Measurements from ENCODE around the gene ABCB8. TPM values are rescaled to one million over a fixed set of nuclear protein-coding genes. Genes with fewer than 3 reads are reported as not detected.

ABCB8 gene
- total RNA-seq, 2 donors from 2014 or later: 20.1 to 21.6 TPM

DNA sequence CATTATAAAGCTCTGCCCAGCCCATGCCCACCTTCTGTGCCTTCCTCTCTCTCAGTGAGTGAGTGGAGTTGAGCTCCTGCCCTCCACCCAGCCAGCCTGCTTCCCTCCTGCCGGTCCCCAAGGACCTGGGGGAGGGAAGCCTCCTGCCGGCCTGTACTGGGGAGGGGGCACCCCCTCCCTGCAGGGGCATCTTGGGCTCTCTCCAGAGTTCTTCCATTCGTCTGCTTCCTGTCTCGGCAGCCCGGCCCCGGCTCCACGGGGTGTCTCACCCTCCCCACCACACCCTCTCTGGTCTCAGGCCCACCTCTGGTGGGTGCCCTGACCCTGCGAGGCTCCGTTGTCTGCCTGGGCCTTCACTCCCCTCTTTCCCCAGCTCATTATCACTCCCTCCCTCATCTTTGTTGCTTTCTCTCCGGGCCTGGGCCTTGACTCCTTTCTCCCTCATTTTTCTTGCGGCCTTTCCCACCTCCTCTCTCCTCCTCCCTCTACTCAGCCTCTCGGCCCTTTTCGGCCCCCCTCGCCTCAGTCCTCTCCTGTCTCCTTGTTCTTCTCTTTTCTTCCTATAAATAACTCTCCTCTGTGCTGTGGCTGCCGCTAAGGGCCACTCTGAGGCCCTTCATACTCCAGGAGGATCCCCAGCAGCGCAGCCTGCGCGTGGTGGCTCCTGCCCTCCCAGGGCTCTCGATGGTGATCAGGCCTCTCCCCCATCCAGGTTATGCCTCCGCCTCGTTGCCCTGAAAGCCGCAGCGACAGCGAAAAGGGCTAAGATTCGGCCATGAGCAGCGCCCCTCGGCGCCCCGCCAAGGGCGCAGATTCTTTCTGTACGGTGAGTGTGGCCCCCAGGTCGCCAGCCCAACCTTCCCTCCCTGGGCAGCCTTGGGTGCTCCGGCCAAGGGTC is 33.2 kb downstream of the ABCB8 start:
- DNase-seq (no peak), ATAC-seq (no peak)
- intact Hi-C loops (cut with DNase I): loop anchor here in 1 of 2 donors (2.0 kb wide), 1 partner anchor 23 kb away; no protein-coding TSS in a partner anchor

DNA sequence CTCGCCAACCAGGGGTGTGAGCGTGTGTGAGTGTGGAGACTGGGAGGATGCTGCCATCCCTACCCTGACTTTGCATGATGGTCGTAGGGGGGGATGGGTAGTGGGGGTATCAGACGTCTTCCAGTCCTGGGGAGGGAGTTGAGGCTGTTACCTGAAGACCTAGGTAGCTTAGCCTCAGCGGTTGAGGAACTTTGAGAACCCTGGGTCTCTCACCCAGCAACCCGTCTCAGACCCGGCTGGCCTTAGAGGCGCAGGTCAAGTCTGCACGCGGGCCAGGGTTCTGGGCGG is 33.8 kb downstream of the ABCB8 start:
- ATAC-seq (no peak), DNase-seq (no peak)
- intact Hi-C loops (cut with DNase I): no loop called here

DNA sequence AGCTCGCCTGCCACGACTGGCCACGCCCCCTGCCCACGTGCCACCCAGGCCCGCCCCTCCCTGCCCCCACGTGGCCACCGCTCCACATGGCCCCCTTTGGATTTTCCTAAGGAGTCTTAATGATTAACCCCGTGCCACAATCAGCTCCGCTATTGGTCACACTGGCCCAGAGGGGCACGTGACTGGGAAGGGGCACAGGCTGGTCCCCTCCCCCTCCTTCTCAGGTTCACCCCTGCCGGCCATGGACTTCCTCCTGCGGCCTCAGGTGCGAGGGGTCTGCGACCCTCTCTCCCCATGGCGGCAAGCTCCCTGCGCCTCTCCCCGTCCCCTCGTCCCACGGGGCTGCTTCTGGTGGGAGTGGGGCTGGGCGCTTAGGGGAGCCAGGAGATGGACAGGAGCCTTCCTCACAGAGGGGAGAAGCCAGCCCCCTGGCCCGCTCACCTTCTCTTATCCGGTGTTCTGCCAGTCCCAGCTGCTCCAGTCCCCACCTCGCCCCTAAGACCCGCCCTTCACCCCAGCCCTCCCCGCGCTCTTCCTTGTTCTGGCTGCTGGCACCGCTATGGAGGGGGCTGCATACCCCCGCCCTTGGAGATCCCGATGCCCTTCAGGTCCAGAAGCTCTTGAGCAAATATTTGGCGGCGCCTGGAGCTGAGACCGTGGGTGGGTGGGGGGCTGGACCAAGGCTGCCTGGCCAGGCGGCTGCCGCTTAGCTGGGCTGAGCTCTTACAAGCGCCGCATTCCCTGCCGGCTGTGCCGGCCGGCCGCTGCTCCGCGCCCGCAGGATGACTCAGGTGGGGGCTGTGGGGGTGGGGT is 34.4 kb downstream of the ABCB8 start:
- intact Hi-C loops (cut with DNase I): no loop called here
- DNase-seq: peak; percentile 54
- ATAC-seq: peak; percentile 6 to 44

DNA sequence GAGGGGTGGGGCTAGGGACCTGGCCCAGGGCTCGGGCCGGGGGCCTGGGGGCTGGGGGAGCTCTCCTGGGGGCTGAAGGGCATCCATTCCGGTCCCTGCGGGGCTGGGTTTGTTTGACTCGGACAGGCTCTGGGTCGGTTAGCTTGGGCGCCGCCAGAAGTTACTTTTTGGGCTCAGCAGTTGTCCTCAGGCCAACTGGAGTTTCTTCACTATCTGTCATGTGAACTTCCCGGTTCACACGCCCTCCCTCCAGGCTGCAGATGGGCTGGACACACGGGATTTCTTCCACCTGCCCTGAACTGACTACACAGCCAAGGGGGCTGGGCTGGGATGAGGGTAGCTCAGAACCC is 34.9 kb downstream of the ABCB8 start:
- ATAC-seq: peak; percentile 2 to 6
- intact Hi-C loops (cut with DNase I): no loop called here
- DNase-seq: peak; percentile 60

DNA sequence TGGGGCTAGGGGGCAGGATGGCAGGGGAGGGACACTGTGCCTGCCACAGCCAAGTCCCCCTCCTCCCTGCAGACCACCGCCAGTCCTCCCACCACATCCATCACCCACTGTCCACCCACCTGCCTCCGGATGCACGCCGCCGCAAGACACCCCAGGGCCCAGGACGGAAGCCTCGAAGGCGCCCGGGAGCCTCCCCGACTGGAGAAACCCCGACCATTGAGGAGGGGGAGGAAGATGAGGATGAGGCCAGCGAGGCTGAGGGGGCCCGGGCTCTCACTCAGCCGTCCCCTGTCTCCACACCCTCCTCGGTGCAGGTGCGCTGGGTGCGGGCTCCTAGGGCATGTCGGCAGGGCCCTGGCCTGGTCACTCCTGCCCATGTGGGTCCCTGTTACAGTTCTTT is 36.2 kb downstream of the ABCB8 start:
- intact Hi-C loops (cut with DNase I): no loop called here
- DNase-seq (no peak), ATAC-seq (no peak)

DNA sequence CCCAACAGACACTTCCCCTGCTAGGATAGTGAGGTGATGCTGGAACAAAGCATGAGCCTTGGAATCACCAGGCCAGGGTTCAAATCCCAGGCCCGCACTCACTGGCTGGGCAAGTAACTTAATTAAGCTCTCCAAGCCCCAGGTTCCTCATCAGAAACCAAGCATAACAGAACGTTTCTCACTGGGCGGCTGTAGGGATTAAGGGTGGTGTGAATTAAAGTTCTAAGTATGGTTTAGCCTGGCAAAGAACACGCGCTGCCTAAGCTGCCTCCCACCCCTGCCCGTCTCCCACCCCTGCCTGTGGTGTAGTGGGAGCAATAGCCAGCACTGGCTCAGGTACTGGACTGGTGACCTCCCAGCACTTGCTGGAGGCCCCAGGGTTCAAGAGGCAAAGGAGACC is 36.7 kb downstream of the ABCB8 start:
- no peak for ATAC-seq
- intact Hi-C loops (cut with DNase I): no loop called here
- DNase-seq: no peak

DNA sequence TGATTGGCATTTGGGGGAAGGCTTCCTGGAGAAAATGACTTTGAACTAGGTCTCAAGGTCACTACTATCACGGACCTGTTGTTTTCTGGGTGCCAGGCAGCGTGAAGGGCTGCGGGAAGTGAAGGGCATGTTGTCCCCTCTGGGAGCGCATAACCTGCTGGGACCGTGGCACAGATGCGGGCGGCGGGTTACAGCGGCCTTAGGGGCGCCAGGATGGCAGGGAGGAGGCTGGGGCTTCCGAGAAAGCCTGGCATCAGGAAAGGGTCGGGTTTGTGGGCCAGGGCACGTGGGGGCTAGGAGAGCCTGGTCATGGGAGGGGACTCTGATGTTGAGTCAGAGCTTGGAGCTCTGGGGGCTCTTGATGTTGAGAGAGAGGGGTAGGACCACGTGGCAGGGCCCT is 37.3 kb downstream of the ABCB8 start:
- intact Hi-C loops (cut with DNase I): no loop called here
- DNase-seq (no peak), ATAC-seq (no peak)

DNA sequence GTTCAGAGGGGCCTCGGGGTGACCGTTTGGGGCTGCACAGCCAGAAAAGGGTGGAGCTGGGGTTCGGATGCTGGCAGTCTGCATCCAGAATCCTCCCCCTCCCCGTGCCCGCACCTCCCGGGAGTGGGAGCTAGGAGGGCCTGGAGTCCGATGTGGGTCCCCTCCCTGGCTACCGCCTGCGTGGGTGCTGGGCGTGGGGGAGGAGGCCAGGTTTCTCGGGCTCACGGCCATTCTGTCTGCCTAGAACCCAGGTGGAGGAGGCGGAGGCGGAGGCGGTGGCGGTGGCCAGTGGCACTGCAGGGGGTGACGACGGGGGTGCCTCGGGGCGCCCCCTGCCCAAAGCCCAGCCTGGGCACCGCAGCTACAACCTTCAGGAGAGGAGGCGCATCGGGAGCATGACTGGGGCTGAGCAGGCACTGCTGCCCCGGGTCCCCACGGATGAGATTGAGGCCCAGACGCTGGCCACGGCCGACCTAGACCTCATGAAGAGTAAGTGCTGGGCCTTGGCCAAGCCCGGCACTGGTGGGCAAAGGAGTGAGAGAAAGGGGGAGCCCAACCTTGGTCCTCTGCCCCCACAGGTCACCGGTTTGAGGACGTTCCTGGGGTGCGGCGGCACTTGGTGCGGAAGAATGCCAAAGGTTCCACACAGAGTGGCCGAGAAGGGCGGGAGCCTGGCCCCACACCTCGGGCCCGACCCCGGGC is 38.2 kb downstream of the ABCB8 start:
- intact Hi-C loops (cut with DNase I): no loop called here
- no peak for ATAC-seq
- no peak for DNase-seq

DNA sequence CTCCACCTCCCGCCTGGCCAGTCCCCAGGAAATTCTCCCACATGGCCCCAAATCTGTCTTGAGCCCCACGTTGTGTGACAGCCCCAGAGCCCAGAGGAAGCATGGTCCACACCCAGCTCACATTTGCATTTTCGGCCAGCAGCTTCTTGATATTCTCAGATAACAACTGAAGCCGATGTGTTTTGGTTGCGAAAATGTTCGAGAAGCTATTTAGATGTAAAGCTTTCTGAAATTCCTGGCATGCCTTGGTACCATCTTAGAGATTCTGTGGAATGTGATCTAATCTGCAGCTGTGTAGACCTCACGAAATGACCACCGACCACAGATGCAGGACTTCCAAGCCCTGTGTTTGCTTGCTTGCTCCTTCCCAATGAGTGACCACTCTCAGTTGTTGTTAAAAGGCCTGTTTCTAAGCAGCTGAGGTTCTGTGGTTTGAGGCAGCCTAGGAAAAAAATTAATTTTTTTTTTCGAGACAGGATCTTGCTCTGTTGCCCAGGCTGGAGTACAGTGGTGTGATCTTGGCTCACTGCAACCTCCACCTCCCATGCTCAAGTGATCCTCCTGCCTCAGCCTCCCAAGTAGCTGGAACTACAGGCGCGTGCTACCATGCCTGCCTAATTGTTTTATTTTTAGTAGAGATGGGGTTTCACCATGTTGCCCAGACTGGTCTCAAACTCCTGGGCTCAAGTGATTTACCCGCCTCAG is 40.0 kb downstream of the ABCB8 start:
- no peak for DNase-seq
- ATAC-seq: no peak
- intact Hi-C loops (cut with DNase I): no loop called here

DNA sequence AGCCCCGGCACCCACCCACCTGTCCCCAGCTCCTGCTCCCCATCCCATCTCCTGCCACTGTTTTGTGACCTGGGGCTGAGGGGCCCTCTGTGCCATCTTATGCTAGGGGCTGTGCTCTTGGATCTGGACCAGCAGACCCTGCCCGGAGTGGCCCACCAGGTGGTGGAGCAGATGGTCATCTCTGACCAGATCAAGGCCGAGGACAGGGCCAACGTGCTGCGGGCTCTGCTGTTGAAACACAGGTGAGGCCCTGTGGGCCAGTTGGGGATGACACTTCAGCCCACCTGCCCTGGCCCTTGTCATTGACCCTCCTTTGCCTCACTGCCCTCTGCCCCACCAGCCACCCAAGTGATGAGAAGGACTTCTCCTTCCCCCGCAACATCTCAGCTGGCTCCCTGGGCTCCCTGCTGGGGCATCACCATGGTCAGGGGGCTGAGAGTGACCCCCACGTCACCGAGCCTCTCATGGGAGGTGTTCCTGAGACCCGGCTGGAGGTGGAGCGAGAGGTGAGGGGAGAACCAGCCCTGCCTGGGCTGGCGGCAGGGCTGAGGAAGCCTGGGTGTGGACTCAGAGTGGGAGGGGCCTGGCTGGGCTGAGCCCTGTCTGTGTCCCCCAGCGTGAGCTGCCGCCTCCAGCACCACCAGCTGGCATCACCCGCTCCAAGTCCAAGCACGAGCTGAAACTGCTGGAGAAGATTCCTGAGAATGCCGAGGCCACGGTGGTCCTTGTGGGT is 41.8 kb downstream of the ABCB8 start:
- no peak for DNase-seq
- ATAC-seq: no peak
- intact Hi-C loops (cut with DNase I): no loop called here

DNA sequence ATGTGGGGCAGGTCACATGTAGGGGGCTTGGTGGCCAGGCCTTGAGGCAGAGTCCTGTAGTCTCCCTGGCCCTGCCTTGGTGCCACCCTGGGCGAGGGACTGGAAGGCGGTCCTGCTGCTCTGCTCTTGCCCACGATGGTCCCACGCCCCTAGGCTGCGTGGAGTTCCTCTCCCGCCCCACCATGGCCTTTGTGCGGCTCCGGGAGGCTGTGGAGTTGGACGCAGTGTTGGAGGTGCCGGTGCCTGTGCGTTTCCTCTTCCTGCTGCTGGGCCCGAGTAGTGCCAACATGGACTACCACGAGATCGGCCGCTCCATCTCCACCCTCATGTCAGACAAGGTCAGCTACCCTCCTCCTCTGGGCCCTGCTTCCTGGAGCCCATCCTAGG is 42.3 kb downstream of the ABCB8 start:
- DNase-seq (no peak), ATAC-seq (no peak)
- intact Hi-C loops (cut with DNase I): no loop called here

DNA sequence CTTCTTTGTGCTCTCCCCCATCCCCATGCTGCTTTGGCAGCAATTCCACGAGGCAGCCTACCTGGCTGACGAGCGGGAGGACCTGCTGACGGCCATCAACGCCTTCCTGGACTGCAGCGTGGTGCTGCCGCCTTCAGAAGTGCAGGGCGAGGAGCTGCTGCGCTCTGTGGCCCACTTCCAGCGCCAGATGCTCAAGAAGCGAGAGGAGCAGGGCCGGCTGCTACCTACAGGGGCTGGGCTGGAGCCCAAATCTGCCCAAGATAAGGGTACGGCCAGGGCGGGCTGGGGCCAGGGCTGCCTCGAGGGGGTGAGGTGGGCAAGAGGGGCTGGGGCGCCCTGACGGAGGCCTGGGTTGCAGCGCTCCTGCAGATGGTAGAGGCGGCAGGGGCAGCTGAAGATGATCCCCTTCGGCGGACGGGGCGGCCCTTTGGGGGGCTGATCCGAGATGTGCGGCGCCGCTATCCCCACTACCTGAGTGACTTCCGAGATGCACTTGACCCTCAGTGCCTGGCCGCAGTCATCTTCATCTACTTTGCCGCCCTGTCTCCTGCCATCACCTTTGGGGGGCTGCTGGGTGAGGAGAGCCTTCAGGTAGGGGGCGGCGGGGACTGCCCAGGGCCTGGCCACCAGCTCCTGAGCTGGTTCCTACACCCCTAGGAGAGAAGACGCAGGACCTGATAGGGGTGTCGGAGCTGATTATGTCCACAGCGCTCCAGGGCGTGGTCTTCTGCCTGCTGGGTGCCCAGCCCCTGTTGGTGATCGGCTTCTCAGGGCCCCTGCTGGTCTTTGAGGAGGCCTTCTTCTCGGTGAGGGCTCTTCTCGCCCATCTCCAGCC is 43.0 kb downstream of the ABCB8 start:
- ATAC-seq: no peak
- intact Hi-C loops (cut with DNase I): no loop called here

DNA sequence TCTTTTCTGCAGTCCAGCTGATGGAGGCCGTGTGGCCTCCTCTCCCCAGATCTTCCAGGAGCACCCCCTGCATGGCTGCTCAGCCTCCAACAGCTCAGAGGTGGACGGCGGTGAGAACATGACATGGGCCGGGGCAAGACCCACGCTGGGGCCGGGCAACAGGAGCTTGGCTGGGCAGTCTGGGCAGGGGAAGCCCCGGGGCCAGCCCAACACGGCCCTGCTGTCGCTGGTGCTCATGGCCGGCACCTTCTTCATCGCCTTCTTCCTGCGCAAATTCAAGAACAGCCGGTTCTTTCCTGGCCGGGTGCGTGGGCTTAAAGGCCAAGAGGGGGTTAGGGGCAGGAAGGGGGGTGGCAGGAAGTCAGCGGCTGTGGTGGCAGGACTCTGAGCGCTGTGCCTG is 45.7 kb downstream of the ABCB8 start:
- no peak for ATAC-seq
- intact Hi-C loops (cut with DNase I): no loop called here
- no peak for DNase-seq

More for the DNA sequence above, 43.0 kb downstream of the ABCB8 start:
- DNase-seq: no peak

DNA sequence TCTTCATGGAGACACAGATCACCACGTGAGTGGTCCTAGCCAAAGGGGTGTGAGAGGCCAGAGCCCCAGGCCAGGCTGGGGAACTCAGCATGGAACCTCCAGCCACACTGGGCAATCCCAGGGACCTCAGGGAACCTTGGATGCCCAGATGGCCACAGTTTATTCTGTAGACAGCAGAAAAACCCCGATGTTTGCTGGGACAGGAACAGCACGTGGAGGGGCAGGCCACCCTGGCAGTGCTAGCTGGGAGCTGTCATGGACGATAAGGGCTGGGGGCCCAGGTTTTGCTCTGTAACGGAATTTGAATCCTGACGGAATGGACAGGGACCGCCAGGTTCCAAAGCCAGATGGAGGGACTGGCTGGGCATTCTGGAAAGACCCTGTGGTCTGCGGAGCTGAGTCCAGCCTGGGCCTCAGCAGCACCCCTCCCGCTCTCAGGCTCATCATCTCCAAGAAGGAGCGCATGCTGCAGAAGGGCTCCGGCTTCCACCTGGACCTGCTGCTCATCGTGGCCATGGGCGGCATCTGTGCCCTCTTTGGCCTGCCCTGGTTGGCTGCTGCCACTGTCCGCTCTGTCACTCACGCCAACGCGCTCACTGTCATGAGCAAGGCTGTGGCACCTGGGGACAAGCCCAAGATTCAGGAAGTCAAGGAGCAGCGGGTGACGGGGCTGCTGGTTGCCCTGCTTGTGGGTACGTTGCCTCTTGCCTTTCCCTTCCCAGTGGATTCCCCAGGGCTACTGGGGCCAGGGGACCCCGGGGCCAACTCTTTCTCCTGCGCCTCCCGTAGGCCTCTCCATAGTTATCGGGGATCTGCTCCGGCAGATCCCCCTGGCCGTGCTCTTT is 46.8 kb downstream of the ABCB8 start:
- DNase-seq (no peak), ATAC-seq (no peak)
- intact Hi-C loops (cut with DNase I): no loop called here

DNA sequence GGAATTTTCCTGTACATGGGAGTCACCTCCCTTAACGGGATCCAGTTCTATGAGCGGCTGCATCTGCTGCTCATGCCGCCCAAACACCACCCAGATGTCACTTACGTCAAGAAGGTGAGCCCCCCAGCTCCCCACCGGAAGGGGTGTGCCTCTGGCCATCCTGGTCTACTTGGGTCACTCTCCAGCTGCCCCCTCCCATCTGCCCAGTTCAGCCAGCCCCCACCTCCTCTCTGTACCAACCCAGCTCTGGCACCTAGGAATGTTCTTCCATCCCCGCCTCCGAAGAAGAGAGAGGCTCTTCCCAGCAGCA is 47.4 kb downstream of the ABCB8 start:
- no peak for ATAC-seq
- DNase-seq: no peak
- intact Hi-C loops (cut with DNase I): no loop called here

DNA sequence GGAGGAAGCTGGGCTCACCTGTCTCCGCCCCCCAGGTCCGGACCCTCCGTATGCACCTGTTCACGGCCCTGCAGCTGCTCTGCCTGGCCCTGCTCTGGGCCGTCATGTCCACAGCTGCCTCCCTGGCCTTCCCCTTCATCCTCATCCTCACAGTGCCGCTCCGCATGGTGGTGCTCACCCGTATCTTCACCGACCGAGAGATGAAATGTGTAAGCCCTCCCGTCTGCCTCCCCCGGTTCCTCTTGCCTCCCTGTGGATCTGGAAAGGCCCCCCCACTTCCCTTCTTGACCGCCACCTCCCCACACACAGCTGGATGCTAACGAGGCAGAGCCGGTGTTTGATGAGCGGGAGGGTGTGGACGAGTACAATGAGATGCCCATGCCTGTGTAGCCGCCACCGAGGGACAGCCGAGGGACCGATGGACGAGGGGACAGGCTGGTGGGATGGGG is 47.8 kb downstream of the ABCB8 start:
- ATAC-seq: no peak
- intact Hi-C loops (cut with DNase I): no loop called here
- DNase-seq: no peak
